GM12873 (cell line): Measurements from ENCODE around the gene SEPTIN3.
A peak's percentile ranks its signal among the peaks of the same experiment; 100 is the strongest.

ENCODE experiments used
- TF ChIP-seq, protein P1 (sequence below): IDR thresholded peaks from 2 replicates; pipeline ENCODE4 v1.5.1; 2012; ENCODE audit warnings: low read depth, mild to moderate bottlenecking, moderate library complexity, low read length, control low read depth; ENCODE audit not compliant: insufficient read depth; ENCODE audit errors: missing control alignments

Gene SEPTIN3

DNA sequence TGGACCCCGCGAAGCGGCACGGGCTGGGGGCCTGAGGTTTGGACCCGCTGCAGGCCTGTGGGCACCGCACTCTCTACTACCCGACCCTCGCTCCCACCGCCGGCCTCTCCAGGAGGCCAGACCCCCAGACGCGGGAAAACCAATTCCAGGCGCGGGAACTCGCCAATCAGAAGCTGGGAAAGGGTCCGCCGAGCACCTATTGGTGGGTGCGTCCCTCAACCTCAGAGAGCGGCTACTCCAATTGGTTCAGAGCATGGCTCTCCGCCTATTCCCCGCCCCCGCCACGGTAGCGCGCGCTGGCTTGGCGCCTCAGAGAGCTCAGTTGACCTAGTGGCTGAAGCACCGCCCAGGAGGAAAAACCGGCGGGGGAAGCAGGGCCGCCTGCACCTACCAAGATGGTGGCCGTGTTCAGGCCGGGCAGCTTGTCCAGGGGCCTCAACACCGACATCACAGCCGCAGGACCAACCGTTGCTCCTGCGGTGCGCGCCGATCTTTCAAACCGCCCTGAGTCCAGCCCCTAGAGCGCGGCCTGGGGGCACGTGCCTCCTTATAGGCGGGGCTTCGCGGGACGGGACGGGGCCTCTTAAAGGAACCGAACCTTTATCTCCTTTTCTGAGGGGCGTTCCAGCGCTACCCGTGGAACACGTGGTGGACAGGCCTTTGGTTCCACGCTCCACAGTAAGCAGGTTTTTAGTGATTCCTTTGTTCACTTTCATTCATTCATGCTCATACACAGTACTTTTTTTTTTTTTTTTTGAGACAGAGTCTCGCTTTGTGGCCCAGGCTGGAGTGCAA is 22.4 kb upstream of the SEPTIN3 start, which contains the start of gene CENPM:
TSS of gene CENPM (minus strand) at position 524 of the 795 bp plus-strand sequence. CDS start at position 448, 76 bp downstream.
- TF ChIP-seq, protein P1, sequence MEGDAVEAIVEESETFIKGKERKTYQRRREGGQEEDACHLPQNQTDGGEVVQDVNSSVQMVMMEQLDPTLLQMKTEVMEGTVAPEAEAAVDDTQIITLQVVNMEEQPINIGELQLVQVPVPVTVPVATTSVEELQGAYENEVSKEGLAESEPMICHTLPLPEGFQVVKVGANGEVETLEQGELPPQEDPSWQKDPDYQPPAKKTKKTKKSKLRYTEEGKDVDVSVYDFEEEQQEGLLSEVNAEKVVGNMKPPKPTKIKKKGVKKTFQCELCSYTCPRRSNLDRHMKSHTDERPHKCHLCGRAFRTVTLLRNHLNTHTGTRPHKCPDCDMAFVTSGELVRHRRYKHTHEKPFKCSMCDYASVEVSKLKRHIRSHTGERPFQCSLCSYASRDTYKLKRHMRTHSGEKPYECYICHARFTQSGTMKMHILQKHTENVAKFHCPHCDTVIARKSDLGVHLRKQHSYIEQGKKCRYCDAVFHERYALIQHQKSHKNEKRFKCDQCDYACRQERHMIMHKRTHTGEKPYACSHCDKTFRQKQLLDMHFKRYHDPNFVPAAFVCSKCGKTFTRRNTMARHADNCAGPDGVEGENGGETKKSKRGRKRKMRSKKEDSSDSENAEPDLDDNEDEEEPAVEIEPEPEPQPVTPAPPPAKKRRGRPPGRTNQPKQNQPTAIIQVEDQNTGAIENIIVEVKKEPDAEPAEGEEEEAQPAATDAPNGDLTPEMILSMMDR = no peak

DNA sequence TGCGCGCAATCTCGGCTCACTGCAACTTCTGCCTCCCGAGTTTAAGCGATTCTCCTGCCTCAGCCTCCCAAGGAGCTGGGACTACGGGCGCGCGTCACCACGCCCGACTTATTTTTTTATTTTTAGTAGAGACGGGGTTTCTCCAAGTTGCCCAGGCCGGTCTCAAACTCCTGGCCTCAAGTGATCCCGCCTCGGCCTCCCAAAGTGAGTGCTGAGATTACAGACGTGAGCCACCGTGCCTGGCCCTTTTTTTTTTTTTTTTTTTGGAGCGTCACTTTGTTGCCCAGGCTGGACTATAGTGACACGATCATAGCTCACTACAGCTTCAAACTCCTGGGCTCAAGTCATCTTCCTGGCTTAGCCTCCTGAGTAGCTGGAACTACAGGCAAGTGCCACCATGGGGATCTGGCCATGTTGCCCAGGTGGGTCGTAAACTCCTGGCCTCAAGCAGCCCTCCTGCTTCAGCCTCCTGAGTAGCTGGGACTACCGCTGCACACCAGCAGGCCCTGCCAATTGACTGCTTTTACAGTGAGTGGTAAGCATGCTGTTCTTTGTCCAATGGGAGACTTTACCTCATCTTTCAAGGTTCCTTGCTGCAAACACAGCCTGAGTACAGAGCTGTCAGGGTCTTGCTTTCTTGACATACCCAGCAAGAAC is 21.7 kb upstream of the SEPTIN3 start:
- TF ChIP-seq, protein P1 = no peak

DNA sequence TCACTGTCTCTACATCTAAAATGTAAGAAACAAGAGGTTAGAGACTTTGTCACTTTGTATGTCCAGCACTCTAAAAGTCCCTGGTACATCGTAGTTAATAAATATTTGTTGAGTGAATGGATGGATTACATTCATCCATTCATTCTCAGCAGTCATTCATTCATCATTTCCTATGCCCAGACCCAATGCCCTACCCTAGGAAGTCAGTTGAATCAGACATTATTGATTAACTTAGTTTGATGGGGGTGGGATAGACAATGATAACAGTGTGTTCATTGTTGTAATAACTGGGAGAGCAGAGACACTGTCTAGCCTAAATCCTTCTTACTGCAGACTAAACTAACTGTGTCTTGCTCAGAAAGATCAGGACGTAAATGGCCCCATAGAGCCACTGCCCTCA is 21.1 kb upstream of the SEPTIN3 start:
- TF ChIP-seq, protein P1 = no peak

DNA sequence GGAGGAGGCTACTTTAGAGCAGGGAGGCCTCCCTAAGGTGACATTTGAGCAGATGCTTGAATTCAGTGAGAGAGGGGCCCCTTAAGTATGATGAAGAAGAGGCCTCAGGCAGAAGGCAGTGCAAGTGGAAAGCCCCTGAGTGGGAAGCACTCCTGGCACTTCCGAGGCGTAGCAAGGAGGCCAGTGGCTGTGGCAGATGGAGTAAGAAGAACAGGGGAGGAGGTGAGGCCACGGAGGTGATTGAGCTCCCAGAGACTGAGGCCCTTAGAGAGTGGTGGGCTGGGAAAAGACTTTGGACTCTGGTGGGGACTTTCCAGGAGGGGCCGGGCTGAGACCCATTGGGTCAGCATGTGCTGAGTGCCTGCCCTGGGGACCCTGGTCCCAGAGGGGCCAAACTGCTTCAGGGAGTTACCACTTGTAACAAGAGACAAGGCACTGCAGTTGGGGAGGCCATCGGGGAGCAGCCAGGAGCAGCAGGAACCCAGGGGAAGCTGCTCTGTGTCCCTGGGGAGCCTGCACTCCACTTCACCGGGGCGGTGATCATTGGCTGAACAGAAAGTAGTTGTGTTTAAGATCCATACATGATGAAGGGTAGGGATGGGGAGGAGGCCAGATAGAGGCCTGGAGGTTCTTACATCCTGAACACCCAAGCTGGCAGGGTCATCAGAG is 19.8 kb upstream of the SEPTIN3 start:
- TF ChIP-seq, protein P1 = no peak

DNA sequence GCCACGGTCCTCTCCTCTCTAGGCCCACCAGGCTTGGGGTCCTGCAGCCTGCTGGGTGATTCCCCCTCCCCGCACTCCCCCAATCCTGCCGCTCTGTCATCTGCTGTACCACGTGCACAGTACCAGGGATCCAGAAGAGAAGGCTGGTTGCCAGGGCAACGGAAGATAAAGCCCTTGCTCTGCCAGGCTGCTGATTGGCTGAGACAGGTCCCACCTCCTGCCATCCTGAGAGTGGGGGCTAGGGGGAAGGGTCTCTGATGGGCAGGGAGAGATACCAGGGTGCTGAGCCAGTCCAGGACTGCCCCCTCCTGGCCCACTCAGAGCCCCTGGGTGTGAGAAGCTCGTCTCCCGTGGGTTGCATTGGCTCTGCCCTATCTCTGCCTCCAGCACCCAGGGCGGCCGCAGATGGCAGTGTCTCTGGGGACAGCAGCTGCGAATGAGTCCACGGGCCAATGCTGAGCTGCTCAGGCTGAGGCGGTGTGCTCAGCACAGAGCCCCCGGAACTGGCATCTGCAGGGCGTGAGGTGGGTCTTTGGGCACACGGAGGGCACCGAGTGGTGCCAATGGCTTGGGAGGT is 17.3 kb upstream of the SEPTIN3 start, which contains the start of gene SMIM45:
TSS of gene SMIM45 (plus strand) at position 253 of the 577 bp plus-strand sequence.
- TF ChIP-seq, protein P1 = peak; percentile 4

DNA sequence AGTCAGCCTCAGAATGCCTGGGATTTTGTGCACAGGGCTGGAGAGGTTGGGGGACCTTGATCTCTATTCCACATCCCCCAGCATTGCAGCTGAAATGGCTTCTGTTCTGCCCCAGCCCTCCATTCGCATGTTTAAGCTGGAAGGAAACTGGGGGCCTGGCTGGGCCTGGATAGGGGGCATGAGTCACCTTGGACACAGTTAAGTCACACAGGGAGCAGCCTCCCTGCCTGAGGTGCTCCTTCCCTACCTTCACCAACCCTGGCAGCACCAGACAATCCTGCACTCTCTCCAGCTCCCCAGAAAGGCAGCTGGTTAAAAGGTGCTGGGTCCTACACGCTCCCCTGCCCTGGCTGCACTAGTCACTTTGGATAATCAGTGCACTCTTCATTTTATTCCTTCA is 16.5 kb upstream of the SEPTIN3 start:
- TF ChIP-seq, protein P1 = no peak

DNA sequence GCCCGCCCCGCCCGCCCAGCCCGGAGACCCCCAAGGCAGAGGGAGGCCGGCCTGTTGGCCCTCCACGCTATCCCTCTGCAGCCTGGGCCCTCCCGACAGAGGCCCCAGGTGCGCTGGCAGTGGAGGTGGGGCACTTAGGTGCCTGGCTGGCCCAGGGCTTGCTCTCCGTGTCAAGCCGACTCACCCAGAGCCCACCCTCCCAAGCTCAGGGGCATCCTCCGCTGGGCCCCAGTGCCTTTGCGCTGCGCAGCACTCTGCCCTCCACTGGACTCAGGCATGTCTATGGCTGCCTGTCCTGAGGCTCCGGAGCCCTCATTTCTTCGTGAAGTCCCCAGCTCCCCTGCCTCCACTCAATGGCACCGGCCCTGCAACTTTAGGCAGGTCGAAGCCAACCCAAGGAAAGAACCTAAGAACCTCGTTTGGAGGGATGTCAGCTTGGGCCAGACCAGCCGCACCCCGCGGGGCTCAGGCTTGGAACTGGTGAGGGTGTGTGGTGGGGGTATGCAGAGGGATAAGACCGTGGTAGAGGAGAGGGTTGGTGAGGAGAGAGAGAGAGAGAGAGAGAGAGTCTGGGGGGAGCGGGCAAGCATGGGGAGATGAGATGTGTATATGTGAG is 11.2 kb upstream of the SEPTIN3 start:
- TF ChIP-seq, protein P1 = no peak
